ENCODE measurements around the gene SPTBN4.

GRCh38 chr19:40513741-40514315, 47.0 kb downstream of the SPTBN4 start:
- no peak for TF ChIP-seq CTCF (IDR thresholded peaks at IDR 0.05)
- TF ChIP-seq EZH2 (IDR thresholded peaks at IDR 0.05; ENCODE audit: borderline replicate concordance, insufficient read depth, low read depth, low read length, poor library complexity, severe bottlenecking) = no peak

Data from B cell (primary cell).